Measurements from ENCODE around the gene KCP. TPM values are rescaled to one million over a fixed set of nuclear protein-coding genes. Genes with fewer than 3 reads are reported as not detected.

The KCP gene
- total RNA-seq, 1 experiment from 2014 or later, result 2.7 TPM

DNA sequence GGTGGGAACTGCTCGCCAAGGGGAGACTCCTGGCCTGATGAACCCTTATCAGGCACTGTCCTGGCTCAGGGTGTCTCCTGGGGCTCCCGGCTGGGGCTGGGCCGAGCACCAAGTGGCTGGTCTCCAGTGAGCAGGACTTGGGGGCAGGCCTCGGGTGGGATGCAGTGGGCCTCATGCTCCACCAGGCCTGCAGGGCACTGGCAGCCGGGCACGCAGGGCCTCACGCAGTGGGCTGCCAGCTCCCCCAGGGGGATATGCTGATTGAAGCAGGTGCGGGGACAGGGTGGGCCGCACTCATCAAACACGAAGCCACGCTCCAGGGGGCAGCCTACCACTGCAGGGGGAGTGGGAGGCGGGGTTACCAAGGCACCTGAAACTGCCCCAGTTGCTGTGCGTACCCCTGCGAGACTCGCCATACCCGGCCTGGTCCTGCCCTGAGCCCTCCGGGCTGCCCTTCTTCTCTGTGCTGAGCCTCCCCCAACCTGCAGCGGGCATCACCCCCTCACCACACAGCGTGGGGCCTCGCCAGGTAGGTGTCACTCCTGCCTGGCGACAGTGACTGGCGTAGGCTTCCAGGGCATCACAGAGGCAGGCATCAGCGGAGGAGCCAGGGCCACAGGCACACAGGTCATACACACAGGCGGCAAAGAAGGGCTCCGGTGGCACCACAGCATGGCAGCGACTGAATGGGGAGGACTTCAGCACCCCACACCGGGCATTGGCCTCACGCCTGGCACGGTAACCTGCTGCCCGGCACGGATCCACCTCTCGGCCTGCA, 33.3 kb downstream of the KCP start (continued):
- TF ChIP-seq TP53 (CRISPR knock-in tag; IDR thresholded peaks at IDR 0.05) (no peak), ZNF671 (CRISPR knock-in tag; IDR thresholded peaks at IDR 0.05) (no peak), GABPB1 (CRISPR knock-in tag; IDR thresholded peaks at IDR 0.05) (no peak), ZNF423 (CRISPR knock-in tag; IDR thresholded peaks at IDR 0.05) (no peak)
- TF ChIP-seq, protein P1, sequence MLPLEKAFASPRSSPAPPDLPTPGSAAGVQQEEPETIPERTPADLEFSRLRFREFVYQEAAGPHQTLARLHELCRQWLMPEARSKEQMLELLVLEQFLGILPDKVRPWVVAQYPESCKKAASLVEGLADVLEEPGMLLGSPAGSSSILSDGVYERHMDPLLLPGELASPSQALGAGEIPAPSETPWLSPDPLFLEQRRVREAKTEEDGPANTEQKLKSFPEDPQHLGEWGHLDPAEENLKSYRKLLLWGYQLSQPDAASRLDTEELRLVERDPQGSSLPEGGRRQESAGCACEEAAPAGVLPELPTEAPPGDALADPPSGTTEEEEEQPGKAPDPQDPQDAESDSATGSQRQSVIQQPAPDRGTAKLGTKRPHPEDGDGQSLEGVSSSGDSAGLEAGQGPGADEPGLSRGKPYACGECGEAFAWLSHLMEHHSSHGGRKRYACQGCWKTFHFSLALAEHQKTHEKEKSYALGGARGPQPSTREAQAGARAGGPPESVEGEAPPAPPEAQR (CRISPR knock-in tag; IDR thresholded peaks at IDR 0.05), result no peak
- TF ChIP-seq, protein P2, sequence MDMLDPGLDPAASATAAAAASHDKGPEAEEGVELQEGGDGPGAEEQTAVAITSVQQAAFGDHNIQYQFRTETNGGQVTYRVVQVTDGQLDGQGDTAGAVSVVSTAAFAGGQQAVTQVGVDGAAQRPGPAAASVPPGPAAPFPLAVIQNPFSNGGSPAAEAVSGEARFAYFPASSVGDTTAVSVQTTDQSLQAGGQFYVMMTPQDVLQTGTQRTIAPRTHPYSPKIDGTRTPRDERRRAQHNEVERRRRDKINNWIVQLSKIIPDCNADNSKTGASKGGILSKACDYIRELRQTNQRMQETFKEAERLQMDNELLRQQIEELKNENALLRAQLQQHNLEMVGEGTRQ (CRISPR knock-in tag; IDR thresholded peaks at IDR 0.05), result no peak
- TF ChIP-seq, protein P3, sequence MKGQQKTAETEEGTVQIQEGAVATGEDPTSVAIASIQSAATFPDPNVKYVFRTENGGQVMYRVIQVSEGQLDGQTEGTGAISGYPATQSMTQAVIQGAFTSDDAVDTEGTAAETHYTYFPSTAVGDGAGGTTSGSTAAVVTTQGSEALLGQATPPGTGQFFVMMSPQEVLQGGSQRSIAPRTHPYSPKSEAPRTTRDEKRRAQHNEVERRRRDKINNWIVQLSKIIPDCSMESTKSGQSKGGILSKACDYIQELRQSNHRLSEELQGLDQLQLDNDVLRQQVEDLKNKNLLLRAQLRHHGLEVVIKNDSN (CRISPR knock-in tag; IDR thresholded peaks at IDR 0.05), result no peak

DNA sequence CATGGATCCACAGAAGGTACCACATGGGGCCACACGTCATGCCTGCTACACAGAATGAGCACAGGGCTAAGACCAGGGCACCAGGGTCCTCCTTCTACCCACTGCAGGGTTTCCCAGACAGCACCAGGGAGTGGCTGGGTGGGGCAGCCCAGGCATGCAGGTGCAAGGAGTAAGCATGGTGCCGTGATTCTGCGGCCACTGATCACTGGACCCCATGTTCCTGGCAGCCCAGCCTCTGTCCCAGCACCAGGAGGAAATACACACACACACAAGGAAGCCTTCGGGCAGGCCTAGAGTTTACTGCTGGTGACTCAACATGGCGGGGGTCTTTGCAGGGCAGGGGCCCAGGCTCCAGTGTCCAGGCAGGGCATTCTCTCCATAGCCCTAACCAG, 33.9 kb downstream of the KCP start:
- Mint-ChIP-seq H3K9me3 (no peaks in the 10 kb centered on the region), H3K36me3 (no peaks in the 10 kb centered on the region), H3K4me1 (no peaks in the 10 kb centered on the region), H3K27me3 (ENCODE audit: low read depth) (peaks cover 8% of the 10 kb centered on the region), H3K4me3 (no peak overlapping the region), H3K27ac (no peak overlapping the region)
- no peak for DNase-seq (ENCODE audit: low spot score)
- TF ChIP-seq FOXP1 (CRISPR knock-in tag; IDR thresholded peaks at IDR 0.05; ENCODE audit: borderline replicate concordance), result no peak
- no peak for TF ChIP-seq JUN (CRISPR knock-in tag; IDR thresholded peaks at IDR 0.05)
- TF ChIP-seq SMAD4 (CRISPR knock-in tag; IDR thresholded peaks at IDR 0.05), result no peak
- no peak for TF ChIP-seq FOXK1 (CRISPR knock-in tag; IDR thresholded peaks at IDR 0.05)
- TF ChIP-seq TP53 (CRISPR knock-in tag; IDR thresholded peaks at IDR 0.05), result no peak
- TF ChIP-seq ZNF396 (CRISPR knock-in tag; IDR thresholded peaks at IDR 0.05; ENCODE audit: borderline replicate concordance), result no peak
- POLR2A ChIA-PET, result no interaction called here
- CTCF ChIA-PET, result interaction anchor here (0.7 kb wide), 1 partner anchor 93 kb away, joined by 3 read pairs; no protein-coding TSS in a partner anchor
- no peak for ATAC-seq

DNA sequence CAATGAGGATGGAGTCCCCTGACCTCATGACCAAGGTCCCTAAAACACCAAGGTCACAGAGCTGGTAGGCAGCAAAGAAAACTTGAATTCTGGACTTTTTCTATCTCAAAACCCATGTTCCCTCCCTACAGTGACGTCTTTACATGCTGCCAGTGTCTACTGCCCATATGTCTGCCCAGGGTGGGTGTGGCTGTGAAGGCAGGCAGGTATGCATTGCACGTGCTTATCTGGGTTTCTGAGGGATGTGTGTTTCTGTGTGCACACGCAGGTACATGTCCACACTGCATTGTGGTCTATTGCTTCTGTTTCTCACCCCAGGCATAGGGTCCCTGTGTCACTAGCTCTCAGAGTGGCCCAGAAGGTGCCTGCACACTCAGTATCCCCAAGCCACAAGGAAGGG, 34.4 kb downstream of the KCP start:
- CTCF ChIA-PET, result interaction anchor here (0.7 to 1.8 kb wide), 2 partner anchors 16 to 92 kb away, joined by 3 to 6 read pairs; no protein-coding TSS in a partner anchor
- POLR2A ChIA-PET, result no interaction called here
- ATAC-seq (no peak), DNase-seq (ENCODE audit: low spot score) (no peak)
- Mint-ChIP-seq H3K27me3 (ENCODE audit: low read depth) (peaks cover 13% of the 10 kb centered on the region), H3K27ac (0 out of 2 replicates have a peak overlapping the region, but pooled peaks have one; percentile 25), H3K36me3 (no peaks in the 10 kb centered on the region), H3K9me3 (no peaks in the 10 kb centered on the region), H3K4me3 (no peak overlapping the region), H3K4me1 (no peaks in the 10 kb centered on the region)
- TF ChIP-seq, protein P4, sequence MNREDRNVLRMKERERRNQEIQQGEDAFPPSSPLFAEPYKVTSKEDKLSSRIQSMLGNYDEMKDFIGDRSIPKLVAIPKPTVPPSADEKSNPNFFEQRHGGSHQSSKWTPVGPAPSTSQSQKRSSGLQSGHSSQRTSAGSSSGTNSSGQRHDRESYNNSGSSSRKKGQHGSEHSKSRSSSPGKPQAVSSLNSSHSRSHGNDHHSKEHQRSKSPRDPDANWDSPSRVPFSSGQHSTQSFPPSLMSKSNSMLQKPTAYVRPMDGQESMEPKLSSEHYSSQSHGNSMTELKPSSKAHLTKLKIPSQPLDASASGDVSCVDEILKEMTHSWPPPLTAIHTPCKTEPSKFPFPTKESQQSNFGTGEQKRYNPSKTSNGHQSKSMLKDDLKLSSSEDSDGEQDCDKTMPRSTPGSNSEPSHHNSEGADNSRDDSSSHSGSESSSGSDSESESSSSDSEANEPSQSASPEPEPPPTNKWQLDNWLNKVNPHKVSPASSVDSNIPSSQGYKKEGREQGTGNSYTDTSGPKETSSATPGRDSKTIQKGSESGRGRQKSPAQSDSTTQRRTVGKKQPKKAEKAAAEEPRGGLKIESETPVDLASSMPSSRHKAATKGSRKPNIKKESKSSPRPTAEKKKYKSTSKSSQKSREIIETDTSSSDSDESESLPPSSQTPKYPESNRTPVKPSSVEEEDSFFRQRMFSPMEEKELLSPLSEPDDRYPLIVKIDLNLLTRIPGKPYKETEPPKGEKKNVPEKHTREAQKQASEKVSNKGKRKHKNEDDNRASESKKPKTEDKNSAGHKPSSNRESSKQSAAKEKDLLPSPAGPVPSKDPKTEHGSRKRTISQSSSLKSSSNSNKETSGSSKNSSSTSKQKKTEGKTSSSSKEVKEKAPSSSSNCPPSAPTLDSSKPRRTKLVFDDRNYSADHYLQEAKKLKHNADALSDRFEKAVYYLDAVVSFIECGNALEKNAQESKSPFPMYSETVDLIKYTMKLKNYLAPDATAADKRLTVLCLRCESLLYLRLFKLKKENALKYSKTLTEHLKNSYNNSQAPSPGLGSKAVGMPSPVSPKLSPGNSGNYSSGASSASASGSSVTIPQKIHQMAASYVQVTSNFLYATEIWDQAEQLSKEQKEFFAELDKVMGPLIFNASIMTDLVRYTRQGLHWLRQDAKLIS (CRISPR knock-in tag; IDR thresholded peaks at IDR 0.05; ENCODE audit: borderline replicate concordance), result no peak
- TF ChIP-seq ZNF121 (CRISPR knock-in tag; IDR thresholded peaks at IDR 0.05) (no peak), ZBTB21 (CRISPR knock-in tag; IDR thresholded peaks at IDR 0.05; ENCODE audit: borderline replicate concordance) (no peak), PRRX2 (CRISPR knock-in tag; IDR thresholded peaks at IDR 0.05) (no peak), ZNF671 (CRISPR knock-in tag; IDR thresholded peaks at IDR 0.05) (no peak), ZNF317 (CRISPR knock-in tag; IDR thresholded peaks at IDR 0.05; ENCODE audit: borderline replicate concordance, low read depth) (no peak), TEAD4 (CRISPR knock-in tag; IDR thresholded peaks at IDR 0.05) (no peak), NFATC4 (CRISPR knock-in tag; IDR thresholded peaks at IDR 0.05) (no peak)
- TF ChIP-seq, protein P5, sequence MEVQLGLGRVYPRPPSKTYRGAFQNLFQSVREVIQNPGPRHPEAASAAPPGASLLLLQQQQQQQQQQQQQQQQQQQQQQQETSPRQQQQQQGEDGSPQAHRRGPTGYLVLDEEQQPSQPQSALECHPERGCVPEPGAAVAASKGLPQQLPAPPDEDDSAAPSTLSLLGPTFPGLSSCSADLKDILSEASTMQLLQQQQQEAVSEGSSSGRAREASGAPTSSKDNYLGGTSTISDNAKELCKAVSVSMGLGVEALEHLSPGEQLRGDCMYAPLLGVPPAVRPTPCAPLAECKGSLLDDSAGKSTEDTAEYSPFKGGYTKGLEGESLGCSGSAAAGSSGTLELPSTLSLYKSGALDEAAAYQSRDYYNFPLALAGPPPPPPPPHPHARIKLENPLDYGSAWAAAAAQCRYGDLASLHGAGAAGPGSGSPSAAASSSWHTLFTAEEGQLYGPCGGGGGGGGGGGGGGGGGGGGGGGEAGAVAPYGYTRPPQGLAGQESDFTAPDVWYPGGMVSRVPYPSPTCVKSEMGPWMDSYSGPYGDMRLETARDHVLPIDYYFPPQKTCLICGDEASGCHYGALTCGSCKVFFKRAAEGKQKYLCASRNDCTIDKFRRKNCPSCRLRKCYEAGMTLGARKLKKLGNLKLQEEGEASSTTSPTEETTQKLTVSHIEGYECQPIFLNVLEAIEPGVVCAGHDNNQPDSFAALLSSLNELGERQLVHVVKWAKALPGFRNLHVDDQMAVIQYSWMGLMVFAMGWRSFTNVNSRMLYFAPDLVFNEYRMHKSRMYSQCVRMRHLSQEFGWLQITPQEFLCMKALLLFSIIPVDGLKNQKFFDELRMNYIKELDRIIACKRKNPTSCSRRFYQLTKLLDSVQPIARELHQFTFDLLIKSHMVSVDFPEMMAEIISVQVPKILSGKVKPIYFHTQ (CRISPR knock-in tag; IDR thresholded peaks at IDR 0.05), result no peak
- TF ChIP-seq, protein P6, sequence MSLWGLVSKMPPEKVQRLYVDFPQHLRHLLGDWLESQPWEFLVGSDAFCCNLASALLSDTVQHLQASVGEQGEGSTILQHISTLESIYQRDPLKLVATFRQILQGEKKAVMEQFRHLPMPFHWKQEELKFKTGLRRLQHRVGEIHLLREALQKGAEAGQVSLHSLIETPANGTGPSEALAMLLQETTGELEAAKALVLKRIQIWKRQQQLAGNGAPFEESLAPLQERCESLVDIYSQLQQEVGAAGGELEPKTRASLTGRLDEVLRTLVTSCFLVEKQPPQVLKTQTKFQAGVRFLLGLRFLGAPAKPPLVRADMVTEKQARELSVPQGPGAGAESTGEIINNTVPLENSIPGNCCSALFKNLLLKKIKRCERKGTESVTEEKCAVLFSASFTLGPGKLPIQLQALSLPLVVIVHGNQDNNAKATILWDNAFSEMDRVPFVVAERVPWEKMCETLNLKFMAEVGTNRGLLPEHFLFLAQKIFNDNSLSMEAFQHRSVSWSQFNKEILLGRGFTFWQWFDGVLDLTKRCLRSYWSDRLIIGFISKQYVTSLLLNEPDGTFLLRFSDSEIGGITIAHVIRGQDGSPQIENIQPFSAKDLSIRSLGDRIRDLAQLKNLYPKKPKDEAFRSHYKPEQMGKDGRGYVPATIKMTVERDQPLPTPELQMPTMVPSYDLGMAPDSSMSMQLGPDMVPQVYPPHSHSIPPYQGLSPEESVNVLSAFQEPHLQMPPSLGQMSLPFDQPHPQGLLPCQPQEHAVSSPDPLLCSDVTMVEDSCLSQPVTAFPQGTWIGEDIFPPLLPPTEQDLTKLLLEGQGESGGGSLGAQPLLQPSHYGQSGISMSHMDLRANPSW (CRISPR knock-in tag; conservative IDR thresholded peaks at IDR 0.05; ENCODE audit: low read depth), result no peak
